Transverse colon (tissue), 4 donors: ENCODE results near the gene PPP2R2C.

Experiments
- EP300 ChIP-seq: sonication (generic); formaldehyde crosslinking; IDR thresholded peaks from one replicate; pipeline ENCODE4 v1.6.1; 2017; ENCODE audit warnings: antibody characterized with exemption, low read depth
- POLR2A ChIP-seq: fragments of 450-650 bp; IDR thresholded peaks from one replicate; pipeline ENCODE4 v1.6.1; 2016; ENCODE audit warnings: antibody characterized with exemption, mild to moderate bottlenecking, moderate library complexity
- POLR2AphosphoS5 ChIP-seq, 3 donors: sonication (generic); formaldehyde crosslinking; IDR thresholded peaks; one replicate each; pipeline ENCODE4 v1.6.1; 2016; ENCODE audit warnings: antibody characterized with exemption in 3 of 3
- TF ChIP-seq, protein P1 (sequence below), 5 experiments: fragments of 200-600 bp in 3 of 5; fragments of 450-650 bp in 2 of 5; sonication (generic) in 3 of 5; IDR thresholded peaks; 1 replicate in 2 of 5; 2 replicates in 3 of 5; pipeline ENCODE4 v1.5.1; 2016 to 2017; ENCODE audit warnings: antibody characterized with exemption in 5 of 5, inconsistent platforms in 3 of 5, mild to moderate bottlenecking in 2 of 5, moderate library complexity in 1 of 5

GRCh38 chr4:6290769-6291547 lies 181.5 kb downstream of the PPP2R2C start:
- TF ChIP-seq POLR2AphosphoS5 (IDR thresholded peaks at IDR 0.05): no peak
- TF ChIP-seq POLR2A: no peak
- TF ChIP-seq, protein P1, sequence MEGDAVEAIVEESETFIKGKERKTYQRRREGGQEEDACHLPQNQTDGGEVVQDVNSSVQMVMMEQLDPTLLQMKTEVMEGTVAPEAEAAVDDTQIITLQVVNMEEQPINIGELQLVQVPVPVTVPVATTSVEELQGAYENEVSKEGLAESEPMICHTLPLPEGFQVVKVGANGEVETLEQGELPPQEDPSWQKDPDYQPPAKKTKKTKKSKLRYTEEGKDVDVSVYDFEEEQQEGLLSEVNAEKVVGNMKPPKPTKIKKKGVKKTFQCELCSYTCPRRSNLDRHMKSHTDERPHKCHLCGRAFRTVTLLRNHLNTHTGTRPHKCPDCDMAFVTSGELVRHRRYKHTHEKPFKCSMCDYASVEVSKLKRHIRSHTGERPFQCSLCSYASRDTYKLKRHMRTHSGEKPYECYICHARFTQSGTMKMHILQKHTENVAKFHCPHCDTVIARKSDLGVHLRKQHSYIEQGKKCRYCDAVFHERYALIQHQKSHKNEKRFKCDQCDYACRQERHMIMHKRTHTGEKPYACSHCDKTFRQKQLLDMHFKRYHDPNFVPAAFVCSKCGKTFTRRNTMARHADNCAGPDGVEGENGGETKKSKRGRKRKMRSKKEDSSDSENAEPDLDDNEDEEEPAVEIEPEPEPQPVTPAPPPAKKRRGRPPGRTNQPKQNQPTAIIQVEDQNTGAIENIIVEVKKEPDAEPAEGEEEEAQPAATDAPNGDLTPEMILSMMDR (IDR thresholded peaks at IDR 0.05): no peak
- no peak for TF ChIP-seq EP300
